Stimulated activated CD4-positive, alpha-beta T cell treated with anti-CD3 and anti-CD28 coated beads, TNF-alpha, amount 100 ng/mL, for 4 hours (primary cell): ENCODE data around the gene HDAC4.

Experiments used
- DNase-seq, 3 experiments: peaks; one replicate each; pipeline ENCODE4 v3.0.0-alpha.2; 2020; ENCODE audit warnings: low read depth in 3 of 3

The HDAC4 gene

DNA sequence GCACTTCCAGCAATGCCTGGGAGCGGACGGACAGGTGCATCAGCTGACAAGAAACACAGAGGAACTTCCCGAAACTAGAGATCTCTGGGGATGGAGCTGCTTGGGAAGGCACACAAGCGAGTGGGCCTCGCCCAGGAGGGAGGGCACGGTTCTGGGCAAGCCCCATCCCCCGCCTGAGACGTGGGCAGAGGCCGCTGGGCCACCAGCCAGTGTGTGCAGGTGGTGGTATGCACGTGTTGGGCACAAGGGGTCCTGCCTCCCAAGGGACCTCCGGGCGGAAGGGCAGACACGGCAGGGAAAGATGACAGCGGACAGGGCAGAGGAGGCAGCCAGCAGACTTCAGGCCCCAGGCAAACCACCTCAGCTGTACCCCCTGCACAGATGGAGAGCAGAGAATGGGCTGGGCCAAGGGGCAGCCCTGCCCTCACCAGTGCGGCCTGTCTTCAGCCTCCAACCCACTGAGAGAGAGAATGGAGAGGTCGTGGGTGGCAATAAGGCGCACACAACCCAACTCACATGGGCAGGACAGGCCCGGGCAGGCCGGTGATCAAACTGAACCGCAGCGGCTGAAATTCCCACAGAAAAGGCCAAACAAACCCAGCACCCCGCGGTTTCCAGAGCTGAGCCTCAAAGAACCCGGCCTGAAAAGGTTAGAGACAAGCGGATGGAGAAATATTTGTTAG, 51.2 kb downstream of the HDAC4 start:
- no peak for DNase-seq

DNA sequence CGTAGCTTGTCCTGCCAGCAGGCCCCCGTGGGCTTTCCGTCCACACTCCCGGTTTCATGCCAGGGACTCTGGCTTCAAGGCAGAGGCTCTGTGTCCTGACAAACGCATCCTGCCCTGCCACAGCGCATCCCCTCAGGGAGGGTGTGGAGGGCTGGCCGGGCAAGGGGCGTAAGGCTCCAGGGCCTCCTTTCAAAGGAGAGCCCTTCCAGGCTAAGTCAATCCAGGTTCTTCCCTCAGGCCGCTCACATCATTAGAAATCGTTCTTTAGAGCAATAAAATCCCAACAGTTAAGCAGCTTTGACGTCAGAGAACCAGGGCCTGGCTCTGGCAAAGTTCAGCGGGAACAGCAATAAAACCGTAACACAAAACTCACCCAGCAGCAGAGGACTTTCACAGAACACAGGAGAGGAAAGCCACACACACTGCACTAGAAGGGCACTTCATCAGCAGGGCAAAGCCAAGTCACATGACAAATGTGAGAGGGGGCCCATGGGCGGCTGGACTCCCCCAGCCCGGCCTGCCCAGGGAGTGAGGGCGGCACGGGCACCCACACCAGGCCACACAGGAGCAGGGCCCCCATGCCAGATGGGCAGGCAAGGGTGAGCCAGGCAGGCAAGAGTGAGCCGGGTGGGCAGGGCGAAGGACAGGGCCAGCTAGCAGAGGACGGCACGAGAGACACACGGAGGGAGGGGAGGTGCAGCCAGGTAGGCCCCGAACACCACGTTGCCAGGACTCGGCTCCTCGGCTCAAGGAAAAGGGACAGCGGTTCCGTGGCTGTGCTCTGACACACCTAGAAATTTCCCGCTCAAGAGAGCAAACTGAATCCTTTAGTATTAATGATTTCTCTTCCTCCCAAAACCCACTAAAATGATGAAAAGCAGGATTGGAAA, 52.0 kb downstream of the HDAC4 start:
- DNase-seq = no peak

DNA sequence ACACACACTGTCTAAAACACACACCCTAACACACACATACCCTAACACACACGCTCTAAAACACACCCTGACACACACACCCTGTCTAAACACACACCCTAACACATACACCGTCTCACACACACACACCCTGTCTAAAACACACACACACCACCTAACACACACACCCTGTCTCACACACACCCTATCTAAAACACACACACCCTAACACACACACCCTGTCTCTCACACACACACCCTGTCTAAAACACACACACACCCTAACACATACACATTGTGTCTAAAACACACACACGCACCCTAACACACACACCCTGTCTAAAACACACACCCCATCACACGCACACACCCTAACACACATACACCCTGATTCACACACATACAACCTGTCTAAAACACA, 54.1 kb downstream of the HDAC4 start:
- DNase-seq = no peak

DNA sequence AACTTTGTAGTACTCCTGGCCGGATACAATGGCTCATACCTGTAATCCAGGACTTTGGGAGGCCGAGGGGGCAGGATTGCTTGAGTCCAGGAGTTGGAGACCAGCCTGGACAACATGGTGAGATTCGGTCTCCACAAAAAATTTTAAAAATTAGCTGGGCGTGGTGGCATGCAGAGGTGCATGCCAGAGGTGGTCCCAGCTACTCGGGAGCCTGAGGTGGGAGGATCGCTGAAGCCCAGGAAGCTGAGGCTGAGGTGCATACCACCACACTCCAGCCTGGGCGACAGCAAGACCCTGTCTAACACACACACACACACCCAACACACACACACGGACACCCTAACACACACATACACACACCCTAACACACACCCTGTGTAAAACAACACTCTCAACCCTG, 55.6 kb downstream of the HDAC4 start:
- no peak for DNase-seq

DNA sequence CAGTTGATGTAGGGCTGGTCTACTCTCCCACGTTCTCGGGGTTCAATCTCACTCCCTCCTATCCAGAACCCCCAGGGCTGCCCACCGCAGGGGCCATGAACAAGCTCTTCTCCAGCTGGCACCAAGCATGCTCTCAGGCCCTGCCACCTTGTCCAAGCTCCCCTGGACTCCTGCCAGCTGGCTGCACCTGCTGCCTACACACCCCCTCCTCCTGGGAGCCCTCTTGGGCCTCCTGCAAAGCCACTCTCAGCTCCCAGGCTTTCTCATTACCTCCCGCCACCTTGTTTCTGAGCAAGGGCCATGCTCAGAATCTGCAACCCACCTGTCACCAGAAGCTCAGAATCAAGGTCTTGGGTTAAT, 56.0 kb downstream of the HDAC4 start:
- DNase-seq = no peak

DNA sequence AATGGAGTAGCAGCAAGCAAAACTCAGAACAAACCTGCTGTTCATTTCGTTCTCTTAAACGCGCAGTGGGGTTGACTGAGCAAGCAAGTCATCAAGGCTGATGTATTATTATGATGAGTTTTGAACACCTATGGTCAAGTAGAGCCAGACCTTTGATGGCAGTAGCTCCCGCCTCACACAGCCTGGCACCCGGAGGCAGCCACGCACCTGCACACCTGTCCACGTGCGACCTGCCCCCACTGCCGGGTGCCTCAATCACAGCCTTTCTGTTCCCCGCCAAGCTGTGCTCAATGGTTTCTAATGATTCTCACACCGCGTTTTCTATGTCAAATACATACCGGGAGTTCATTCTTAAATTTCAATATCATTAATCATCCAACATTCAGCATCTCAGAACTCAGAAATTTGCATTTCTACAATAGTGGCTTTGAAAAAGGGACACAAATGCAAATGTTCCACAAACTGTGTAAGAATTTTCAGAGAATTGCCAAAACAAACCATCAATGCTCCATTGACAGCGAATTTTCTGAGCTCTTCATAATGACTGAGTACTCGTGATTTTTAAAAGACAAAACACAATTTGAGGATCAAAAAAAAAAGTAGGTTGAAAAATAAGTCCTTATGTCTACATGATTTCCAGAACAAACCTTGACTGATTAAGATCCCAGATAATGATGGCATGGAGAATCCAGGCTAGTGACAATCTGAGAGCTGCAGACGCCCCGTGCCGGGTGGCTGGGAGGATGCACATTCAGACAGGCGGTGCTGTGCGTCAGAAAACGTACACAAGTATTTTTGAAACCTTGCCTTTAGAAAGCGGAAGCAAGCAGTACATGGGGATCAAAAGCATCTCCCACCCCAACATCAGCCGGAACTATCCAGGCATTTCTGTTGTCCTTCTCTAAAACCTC, 56.6 kb downstream of the HDAC4 start:
- no peak for DNase-seq

DNA sequence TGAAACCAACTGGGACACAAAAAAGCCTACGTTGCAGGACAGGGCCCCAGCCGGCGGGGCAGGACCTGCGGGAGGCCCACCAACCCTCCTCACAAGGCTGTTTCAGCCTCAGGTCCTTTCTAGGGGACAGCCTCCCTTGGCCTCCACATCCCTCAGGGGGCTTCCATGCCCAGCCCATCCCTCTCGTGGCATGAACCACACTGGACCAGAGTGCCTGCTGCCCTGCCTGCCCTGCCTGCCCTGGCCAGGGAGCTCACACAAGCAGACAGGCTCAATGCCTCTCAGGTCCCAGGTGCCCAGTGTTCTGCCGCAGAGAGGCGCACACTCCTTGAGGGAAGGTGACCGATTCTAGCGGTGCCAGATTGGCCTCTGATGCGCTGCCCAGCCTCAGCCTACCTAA, 57.4 kb downstream of the HDAC4 start:
- DNase-seq = no peak

DNA sequence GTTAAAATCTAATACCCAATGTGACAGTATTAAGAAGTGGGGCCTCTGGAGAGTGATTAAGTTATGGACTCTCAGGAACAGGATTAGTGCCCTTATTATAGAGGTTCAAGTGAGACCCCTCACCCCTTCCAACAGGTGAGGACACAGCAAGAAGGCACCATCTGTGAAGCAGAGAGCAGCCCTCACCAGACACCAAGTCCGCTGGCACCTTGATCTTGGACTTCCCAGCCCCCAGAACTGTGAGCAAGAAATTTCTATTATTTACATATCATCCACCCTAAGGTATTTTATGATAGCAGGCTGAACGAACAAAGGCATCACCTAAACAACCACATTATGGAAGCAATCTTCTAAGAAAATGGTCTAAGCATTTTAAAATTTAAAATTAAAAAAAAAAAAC, 59.0 kb downstream of the HDAC4 start:
- DNase-seq = no peak

DNA sequence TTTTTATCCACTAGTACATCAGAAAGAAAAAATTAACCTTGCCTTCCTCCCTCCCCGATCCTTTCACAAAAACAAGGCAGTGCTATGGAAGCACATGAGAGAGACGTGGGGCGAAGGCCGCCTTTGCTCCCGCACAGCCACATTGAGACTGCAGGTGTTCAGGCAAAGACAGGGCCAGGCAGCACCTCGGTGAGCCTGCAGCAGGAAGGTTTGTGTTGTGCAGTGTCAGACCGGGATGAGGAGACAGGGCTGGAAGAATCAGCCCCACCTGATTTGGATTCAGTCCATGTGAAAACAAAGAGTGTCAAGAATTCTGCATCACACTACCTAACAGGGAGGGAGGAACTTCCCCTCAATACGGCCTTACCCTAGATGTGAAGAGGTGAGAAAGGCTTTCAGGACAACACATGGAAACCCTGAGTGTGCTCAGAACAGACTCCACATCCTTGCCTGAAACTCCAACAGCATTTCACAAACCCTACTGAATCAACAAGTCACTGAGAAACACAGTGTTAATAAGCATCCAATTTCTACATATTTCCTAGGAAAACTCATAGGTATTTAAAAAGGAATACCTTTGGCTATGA, 59.6 kb downstream of the HDAC4 start:
- no peak for DNase-seq

DNA sequence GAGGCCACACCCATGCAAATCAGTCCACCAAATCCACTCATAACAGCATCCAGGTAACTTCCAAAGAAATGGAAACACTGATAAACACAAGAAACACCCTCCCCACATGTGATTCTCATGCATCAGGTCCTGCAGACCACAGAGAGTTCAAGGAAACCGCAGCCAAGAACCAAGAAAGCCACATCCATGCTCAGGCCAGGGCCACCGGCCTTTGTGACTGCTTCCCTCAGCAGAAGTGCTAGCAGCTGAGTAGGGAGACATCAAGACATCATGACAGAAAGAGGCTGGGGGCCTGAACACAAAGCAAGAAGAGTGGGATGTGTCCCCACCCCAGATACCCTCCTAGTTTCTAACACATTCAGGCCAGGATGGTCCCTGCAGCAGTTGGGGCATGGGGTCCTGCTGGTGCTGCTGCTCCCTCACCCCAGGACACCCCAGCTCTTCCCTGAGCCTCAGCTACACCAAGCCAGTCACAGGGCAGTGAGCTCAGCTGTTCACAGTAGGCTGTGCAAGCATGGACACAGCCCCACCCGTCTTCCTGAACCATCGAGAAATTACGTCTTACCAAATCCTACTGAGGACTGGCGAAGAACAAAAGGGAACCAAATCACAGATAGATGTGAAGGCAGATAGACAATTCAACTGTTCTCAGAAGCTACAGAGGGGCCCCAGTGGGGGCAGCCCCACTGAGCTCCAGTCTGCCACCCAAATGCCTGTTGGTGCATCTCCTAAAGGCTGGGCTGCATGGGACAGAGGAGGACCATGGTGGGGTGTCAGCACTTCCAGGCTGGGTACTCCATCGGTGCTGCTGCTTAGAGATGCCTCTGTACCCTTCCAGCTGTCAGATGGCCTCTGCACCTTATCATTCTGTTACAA, 60.9 kb downstream of the HDAC4 start:
- no peak for DNase-seq

DNA sequence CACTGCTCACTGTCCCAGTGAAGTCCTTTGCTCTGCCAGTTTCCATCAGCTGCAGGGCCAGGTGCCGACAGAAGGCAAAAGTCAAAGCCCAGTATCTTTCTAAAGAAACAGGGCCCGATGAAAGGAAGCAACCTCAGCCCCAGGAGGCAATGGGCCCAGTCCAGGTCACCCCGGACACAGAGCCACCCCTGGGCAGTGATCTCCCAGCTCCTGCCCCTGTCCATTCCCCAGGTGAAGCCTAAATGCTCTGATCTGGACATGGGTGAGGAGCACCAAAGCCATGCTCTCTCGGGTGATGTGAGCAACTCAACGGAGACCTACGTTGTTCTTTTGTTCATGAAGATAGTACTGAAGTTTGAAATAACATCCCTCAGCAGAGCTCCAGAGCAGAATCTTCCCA, 61.6 kb downstream of the HDAC4 start:
- no peak for DNase-seq

DNA sequence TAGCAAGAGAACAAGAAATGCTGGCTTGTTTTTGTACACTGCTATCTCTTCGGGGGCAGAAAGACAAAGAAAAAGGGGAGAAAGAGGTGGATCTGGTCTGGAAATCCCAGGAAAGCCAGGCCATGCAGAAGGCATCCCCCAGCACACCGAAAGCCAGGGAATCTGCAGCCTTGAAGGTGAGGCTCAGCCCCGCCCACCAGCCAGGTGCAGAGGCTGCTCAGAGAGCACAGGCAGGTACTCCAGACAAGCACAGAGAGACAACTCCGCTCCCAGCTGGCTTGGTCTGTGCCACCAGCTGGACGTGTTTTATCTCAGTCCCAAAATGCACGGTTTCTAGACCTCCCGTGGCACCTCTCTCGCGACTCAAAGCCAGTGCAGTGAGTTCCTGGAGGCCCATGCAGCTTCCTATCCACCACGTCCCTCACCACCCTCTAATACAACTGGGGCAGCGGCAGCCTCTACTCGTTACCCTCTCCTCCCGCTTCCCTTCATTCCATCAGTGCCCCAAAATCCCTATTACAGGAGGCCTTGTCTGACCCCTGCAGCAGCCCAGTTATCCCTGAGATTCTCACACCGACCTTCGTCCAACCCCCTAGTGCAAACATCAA, 62.8 kb downstream of the HDAC4 start:
- DNase-seq = no peak

DNA sequence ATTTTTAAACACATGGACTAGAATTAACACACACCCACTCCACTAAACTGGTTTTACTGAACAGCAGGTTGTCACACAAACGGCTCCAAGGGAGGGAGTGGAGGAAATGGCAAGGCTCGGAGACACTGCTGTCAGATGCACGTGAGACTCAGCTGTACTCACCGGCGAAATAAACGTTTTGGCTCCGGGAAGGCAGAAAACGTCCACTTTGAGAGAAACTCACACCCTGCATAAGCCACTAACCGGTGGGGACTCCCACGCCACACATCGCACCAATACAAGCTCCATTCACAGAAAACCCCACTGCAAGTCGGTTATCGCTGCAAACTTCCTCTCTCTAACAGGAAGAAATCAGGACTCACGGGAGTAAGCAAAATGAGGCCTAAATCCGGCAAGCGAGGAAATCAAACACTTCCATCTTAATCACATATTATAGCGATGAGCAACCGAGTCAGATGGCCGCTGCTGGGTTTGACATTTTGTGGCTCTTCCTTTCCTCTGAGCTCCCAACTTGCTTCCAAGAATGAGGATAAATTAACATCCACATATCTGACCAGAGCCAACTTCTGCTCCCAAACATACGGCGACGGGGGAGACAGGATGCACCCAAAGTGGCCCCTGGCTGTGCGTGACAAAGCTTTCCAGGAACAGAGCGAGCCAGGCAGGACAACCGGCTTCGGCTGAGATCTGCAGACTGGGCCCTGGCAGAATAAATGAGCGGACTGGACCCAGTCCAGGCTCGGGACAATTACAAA, 63.5 kb downstream of the HDAC4 start:
- no peak for DNase-seq

DNA sequence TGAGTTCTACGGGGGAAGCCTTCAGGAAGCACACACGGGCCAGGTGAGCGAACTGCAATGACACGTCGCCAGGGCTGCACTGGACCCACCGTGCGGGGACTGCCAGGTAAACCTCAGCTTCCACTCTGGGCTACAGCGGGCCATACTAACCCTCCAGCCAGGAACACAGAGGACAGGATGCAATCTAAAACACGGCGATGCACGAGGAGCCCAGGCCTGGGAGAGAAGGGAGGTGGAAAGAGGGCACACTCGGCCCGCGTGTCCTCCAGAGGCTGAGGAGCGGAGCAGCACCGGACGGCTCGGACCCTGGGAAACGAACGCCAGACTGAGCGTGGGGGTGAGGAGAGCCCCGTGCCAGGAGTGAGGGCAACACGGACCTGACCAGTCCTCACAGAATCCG, 69.3 kb downstream of the HDAC4 start:
- no peak for DNase-seq

DNA sequence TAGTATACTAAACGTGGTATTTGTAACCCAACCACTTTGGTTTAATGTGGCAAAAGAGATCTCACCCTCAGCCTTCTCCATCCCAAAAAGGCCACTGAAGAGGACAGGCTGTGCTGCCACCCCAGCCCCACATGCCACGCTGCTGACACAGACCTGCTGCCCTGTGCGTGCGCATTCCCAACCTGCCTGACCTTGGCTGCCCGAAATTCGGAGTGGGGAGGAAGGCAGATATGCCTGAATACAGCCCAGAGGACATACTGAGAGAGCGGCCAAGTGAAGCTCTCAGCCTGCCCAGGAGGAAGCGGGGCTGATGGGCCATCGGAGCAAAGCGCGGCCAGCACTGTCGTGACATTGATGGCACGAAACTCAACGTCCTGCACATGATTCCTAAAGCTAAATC, 70.0 kb downstream of the HDAC4 start:
- no peak for DNase-seq

DNA sequence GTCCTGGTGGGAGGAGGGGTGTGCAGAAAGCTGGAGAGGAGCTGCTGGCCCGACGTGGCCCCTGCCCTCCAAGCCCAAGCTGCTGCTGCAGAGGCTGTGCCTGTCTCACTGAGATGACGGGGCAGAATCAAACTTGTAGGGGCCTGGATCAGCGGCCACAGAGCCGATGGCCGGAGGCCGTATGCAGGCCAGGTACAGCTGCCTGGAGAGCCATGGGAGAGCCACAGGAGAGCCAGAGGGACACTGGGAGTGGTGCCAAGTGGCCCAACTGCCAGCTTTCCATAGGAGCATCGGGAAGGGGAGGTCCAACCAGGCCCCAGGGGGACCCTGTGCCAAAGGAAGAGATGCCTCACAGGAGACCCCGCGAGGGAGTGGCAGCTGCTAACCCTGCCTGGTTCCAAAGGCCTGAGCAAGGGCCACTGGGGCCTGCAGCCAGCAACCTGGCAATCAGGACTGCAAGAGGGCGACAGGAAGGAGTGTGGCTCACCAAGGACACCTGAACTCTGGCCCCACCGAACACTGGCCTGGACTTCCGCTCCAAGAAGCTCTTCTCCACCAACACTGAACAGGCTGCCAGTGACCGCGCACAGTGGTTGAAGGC, 70.7 kb downstream of the HDAC4 start:
- no peak for DNase-seq

DNA sequence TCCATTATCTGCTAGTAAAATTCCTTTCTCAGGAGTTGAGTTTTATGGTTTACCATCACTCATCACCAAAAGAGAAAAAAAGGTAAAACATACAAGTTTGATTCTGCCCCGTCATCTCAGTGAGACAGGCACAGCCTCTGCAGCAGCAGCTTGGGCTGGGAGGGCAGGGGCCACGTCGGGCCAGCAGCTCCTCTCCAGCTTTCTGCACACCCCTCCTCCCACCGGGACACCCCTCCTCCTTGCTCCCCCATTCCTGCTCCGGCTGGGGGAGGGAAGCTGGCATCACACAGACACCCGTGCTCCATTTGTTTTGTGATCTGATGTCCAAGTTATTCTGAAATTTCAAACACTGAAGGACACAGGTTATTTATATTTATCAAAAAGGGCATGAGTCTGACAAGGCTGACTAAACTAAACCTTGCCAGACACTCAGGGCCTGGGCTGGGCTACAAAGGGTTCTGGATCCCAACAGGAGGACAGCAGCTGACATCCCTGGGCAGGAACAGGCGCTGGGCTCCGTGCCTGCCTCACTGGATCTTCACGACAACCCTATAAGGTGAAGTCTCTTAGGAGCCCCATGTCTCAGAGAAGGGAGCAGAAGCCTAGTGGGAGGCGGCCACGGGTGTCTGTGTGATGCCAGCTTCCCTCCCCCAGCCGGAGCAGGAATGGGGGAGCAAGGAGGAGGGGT, 71.4 kb downstream of the HDAC4 start:
- DNase-seq = no peak

DNA sequence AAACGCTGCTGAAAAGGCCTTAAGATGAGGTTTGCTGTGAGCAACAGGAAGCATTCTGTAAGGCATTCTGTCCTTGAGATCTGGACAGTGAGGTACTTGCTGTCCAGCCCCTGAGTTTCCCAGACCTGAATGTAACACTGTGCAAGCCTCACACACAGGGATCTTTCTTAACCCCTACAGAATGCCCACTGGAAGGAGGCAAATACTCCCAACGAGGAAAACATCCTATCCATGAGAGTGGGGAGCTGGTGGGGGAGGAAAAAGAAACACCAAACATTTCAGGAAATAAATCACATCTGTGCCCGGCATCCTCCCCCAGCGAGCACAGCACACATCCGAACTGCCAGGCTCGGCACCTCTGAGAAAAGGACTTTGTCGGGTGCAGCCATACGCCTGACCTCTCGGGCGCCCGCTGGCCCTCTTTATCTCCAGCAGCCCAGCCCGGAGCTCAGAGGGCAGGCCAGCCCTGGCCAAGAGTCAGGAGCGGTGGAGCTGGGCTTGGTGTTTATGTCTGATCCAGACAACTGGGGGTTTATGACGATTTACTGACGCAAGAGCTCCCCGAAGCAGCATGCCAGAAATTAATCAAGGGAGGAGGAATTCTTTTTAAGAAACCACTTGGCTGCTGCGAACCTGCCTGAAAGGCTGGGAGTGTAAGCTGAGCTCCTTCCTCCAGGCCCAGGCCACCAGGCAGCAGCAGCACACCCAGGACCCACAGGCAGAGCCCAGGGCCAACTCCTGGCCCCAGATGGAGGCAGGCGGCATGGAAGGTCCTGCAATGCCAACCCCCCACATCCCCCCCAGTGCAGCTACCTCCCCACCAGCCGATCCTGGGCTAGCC, 72.2 kb downstream of the HDAC4 start:
- no peak for DNase-seq
